Ishikawa (cell line): ENCODE results near the gene CDPF1.

ENCODE experiments used
- NFIC ChIP-seq: IDR thresholded peaks from 2 replicates; pipeline ENCODE4 v1.6.1; 2012
- RAD21 ChIP-seq: IDR thresholded peaks from 2 replicates; pipeline ENCODE4 v1.6.1; 2012; ENCODE audit warnings: low read depth
- TCF12 ChIP-seq: IDR thresholded peaks from 2 replicates; pipeline ENCODE4 v1.6.1; 2012; ENCODE audit warnings: low read depth
- ZBTB7A ChIP-seq: IDR thresholded peaks from 2 replicates; pipeline ENCODE4 v1.6.1; 2012; ENCODE audit warnings: low read depth

DNA sequence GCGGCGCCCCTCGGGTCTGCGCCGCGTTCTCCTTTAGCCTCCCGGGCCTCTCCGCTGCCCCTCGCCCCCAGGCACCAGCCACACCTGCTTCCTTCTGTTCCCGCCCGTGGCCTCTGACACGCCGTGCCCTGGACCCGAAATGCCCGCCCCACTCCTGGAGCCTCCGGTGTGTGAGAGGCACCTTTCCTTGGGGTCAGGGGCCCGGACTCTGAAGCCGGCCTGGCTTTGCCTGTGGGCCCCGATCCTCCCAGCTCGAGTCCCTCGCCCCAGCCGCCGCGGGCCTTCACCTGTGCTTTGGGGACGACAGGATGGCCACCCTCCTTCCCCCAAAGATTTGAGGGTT is 661 bp upstream of the CDPF1 start:
- TF ChIP-seq RAD21 (no peak), NFIC (no peak), ZBTB7A (no peak), TCF12 (no peak)
